PC-9 (cell line): ENCODE measurements around the gene MT1G. TPM values are rescaled to one million over a fixed set of nuclear protein-coding genes. Genes with fewer than 3 reads are reported as not detected.

Experiments used
- BruUV-seq: library from RNA; stranded (reverse); fragments of 400-500 nt; replicated peaks from 2 replicates; lab custom pipeline; 2021; lab: Mats Ljungman, UMichigan
- CTCF ChIA-PET: fragments of 300-600 bp; sonication (Branson Sonifier 250); formaldehyde crosslinking; loops from one replicate; lab custom pipeline; 2022; ENCODE audit warnings: antibody characterized with exemption; lab: Charles Lee
- POLR2A ChIA-PET: fragments of 300-600 bp; sonication (Branson Sonifier 250); formaldehyde crosslinking; loops from one replicate; lab custom pipeline; 2022; ENCODE audit warnings: antibody characterized with exemption; ENCODE audit not compliant: unreplicated experiment; lab: Charles Lee
- DNase-seq, 2 experiments: peaks; one replicate each; pipeline versions ENCODE4 v3.0.0 to v3.0.0-alpha.2; 2015 to 2022; ENCODE audit warnings: mixed read lengths in 1 of 2
- H2AFZ ChIP-seq: fragments of 200-600 bp; sonication (generic); 2 replicates; pipeline ENCODE4 v1.8.1; 2017; ENCODE audit warnings: antibody characterized with exemption
- H3F3A ChIP-seq: fragments of 200-600 bp; sonication (generic); 2 replicates; pipeline ENCODE4 v1.8.1; 2017; ENCODE audit warnings: antibody characterized with exemption, mild to moderate bottlenecking, low read depth; ENCODE audit not compliant: insufficient read depth
- H3K27ac ChIP-seq: fragments of 200-600 bp; sonication (generic); 2 replicates; pipeline ENCODE4 v1.6.1; 2016; ENCODE audit warnings: mixed run types
- H3K27me3 ChIP-seq: fragments of 200-600 bp; sonication (generic); 2 replicates; pipeline ENCODE4 v1.6.1; 2016; ENCODE audit warnings: low read depth, mixed run types; ENCODE audit not compliant: insufficient read depth
- H3K36me3 ChIP-seq: fragments of 200-600 bp; sonication (generic); 2 replicates; pipeline ENCODE4 v1.6.1; 2016; ENCODE audit warnings: low read depth, mixed run types
- H3K4me1 ChIP-seq: fragments of 200-600 bp; sonication (generic); replicated peaks from 2 replicates; pipeline ENCODE4 v1.6.1; 2016; ENCODE audit warnings: mixed run types; ENCODE audit not compliant: insufficient read depth
- H3K4me2 ChIP-seq: fragments of 200-600 bp; sonication (generic); 2 replicates; pipeline ENCODE4 v1.6.1; 2017; ENCODE audit warnings: mixed run types
- H3K4me3 ChIP-seq: fragments of 200-600 bp; sonication (generic); 2 replicates; pipeline ENCODE4 v1.6.1; 2016; ENCODE audit warnings: mixed run types
- H3K79me2 ChIP-seq: fragments of 200-600 bp; sonication (generic); 2 replicates; pipeline ENCODE4 v1.6.1; 2017; ENCODE audit warnings: low read depth, mixed run types
- H3K9me2 ChIP-seq: fragments of 200-600 bp; sonication (generic); 2 replicates; pipeline ENCODE4 v1.8.1; 2017; ENCODE audit warnings: mild to moderate bottlenecking; ENCODE audit not compliant: insufficient read depth
- H3K9me3 ChIP-seq: fragments of 200-600 bp; sonication (generic); 2 replicates; pipeline ENCODE4 v1.8.1; 2016; ENCODE audit warnings: low read depth; ENCODE audit not compliant: insufficient read depth
- H4K20me1 ChIP-seq: fragments of 200-600 bp; sonication (generic); 2 replicates; pipeline ENCODE4 v1.8.1; 2017; ENCODE audit not compliant: insufficient read depth
- CTCF ChIP-seq: fragments of 200-600 bp; sonication (generic); conservative IDR thresholded peaks from 2 replicates; pipeline ENCODE4 v1.6.1; 2017; ENCODE audit warnings: mixed run types, antibody characterized with exemption, mild to moderate bottlenecking, moderate library complexity
- EZH2 ChIP-seq: fragments of 200-600 bp; sonication (generic); IDR thresholded peaks from 2 replicates; pipeline ENCODE4 v1.8.0; 2017; ENCODE audit warnings: antibody characterized with exemption, low read depth
- intact Hi-C: fragments of 100-400 bp; cut with micrococcal nuclease; formaldehyde crosslinking; loops from one replicate; pipeline ENCODE4 v1.10.0; 2022; ENCODE audit not compliant: unreplicated experiment
- total RNA-seq: library from RNA; stranded (reverse); gene quantifications from 2 replicates; pipeline ENCODE4 v1.2.3, GENCODE V29; 2021

Gene MT1G
- total RNA-seq, 1 experiment from 2014 or later = not detected

GRCh38 chr16:56626685-56627084, 41.2 kb downstream of the MT1G start:
- ChIA-PET CTCF (interaction anchor here (0.7 kb wide), 1 partner anchor 50 kb away, joined by 4 read pairs; no protein-coding TSS in a partner anchor), POLR2A (interaction anchor here (0.7 kb wide), 1 partner anchor 407 kb away, joined by 7 read pairs; no protein-coding TSS in a partner anchor)
- H3K36me3 ChIP-seq = no peaks in the 10 kb centered on the region
- peak overlapping the region; percentile 62 for H3K4me2 ChIP-seq
- peaks cover 8% of the 10 kb centered on the region; the same call in 1 of the 2 replicates for H3F3A ChIP-seq
- H3K79me2 ChIP-seq = no peaks in the 10 kb centered on the region
- DNase-seq = no peak
- H3K4me3 ChIP-seq = no peak overlapping the region
- intact Hi-C loops = loop anchor here (2.0 kb wide), 1 partner anchor 20 kb away; no protein-coding TSS in a partner anchor
- BruUV-seq = no TSS peak
- H3K4me1 ChIP-seq = peaks cover 13% of the 10 kb centered on the region
- H2AFZ ChIP-seq = 0 out of 2 replicates have a peak overlapping the region, but pooled peaks have one; percentile 17
- peak overlapping the region; percentile 62 for H3K27ac ChIP-seq
- H3K27me3 ChIP-seq = no peaks in the 10 kb centered on the region
- TF ChIP-seq EZH2 (no peak), CTCF (no peak)
- H3K9me2 ChIP-seq = no peaks in the 10 kb centered on the region
- no peaks in the 10 kb centered on the region for H4K20me1 ChIP-seq
- H3K9me3 ChIP-seq = no peaks in the 10 kb centered on the region

- CTCF ChIA-PET = interaction anchor here (0.7 kb wide), 1 partner anchor 49 kb away, joined by 4 read pairs; no protein-coding TSS in a partner anchor
Observed at GRCh38 chr16:56625943-56626654, 41.8 kb downstream of the MT1G start.

More at GRCh38 chr16:56625943-56626654, 41.8 kb downstream of the MT1G start:
- Histone ChIP-seq H4K20me1 (no peaks in the 10 kb centered on the region), H3K27ac (no peak overlapping the region), H3K79me2 (no peaks in the 10 kb centered on the region), H3K4me1 (peaks cover 17% of the 10 kb centered on the region), H3K4me3 (no peak overlapping the region), H2AFZ (no peak overlapping the region), H3K27me3 (no peaks in the 10 kb centered on the region), H3K36me3 (no peaks in the 10 kb centered on the region), H3K9me2 (no peaks in the 10 kb centered on the region), H3K9me3 (no peaks in the 10 kb centered on the region), H3F3A (peaks cover 8% of the 10 kb centered on the region; the same call in 1 of the 2 replicates), H3K4me2 (no peak overlapping the region)
- TF ChIP-seq CTCF (no peak), EZH2 (no peak)
- DNase-seq = no peak
- BruUV-seq = TSS peak; percentile 94
- POLR2A ChIA-PET = interaction anchor here (0.7 kb wide), 1 partner anchor 407 kb away, joined by 7 read pairs; no protein-coding TSS in a partner anchor
- intact Hi-C loops = loop anchor here (2.0 kb wide), 1 partner anchor 19 kb away; no protein-coding TSS in a partner anchor
